Hematopoietic multipotent progenitor cell treated with erythropoietin and hydrocortisone succinate and interleukin-3 and kit ligand, for 8 days (in vitro differentiated cells): ENCODE measurements around the gene GADD45B.
"Not testable (repeated sequence)": the region's sequence is repeated elsewhere in the genome, so short reads cannot be mapped to it uniquely, and the experiment has no call there.

Experiments
- DNase-seq: peaks from one replicate; pipeline ENCODE4 v3.0.0-alpha.2; 2015

GADD45B gene

GRCh38 chr19:2490659-2491058, 14.7 kb downstream of the GADD45B start:
- DNase-seq, result no peak

- DNase-seq, result no peak
Observed at GRCh38 chr19:2491130-2491801, 15.3 kb downstream of the GADD45B start.

GRCh38 chr19:2492870-2493269, 16.9 kb downstream of the GADD45B start:
- no peak for DNase-seq

GRCh38 chr19:2493448-2493847, 17.5 kb downstream of the GADD45B start:
- DNase-seq, result not testable (repeated sequence)

- no peak for DNase-seq
Observed at GRCh38 chr19:2494084-2494446, 18.1 kb downstream of the GADD45B start.

GRCh38 chr19:2494447-2495129, 18.7 kb downstream of the GADD45B start:
- DNase-seq, result peak; percentile 29

- peak; percentile 20 for DNase-seq
Observed at GRCh38 chr19:2495130-2495641, 19.3 kb downstream of the GADD45B start.

- no peak for DNase-seq
Observed at GRCh38 chr19:2495651-2496316, 19.9 kb downstream of the GADD45B start.

GRCh38 chr19:2497186-2497585, 21.3 kb downstream of the GADD45B start:
- DNase-seq, result no peak

GRCh38 chr19:2500156-2500555, 24.2 kb downstream of the GADD45B start:
- no peak for DNase-seq

- DNase-seq, result no peak
Observed at GRCh38 chr19:2500841-2501261, 24.9 kb downstream of the GADD45B start.

- peak; percentile 19 for DNase-seq
Observed at GRCh38 chr19:2503521-2504109, 27.7 kb downstream of the GADD45B start.

- DNase-seq, result not testable (repeated sequence)
Observed at GRCh38 chr19:2506656-2507055, 30.7 kb downstream of the GADD45B start.

GRCh38 chr19:2507109-2507508, 31.2 kb downstream of the GADD45B start:
- no peak for DNase-seq

- no peak for DNase-seq
Observed at GRCh38 chr19:2509096-2509495, 33.2 kb downstream of the GADD45B start.

- DNase-seq, result no peak
Observed at GRCh38 chr19:2511570-2511969, 35.6 kb downstream of the GADD45B start.

GRCh38 chr19:2511991-2512390, 36.1 kb downstream of the GADD45B start:
- no peak for DNase-seq

GRCh38 chr19:2512523-2513431, 36.9 kb downstream of the GADD45B start:
- no peak for DNase-seq

- no peak for DNase-seq
Observed at GRCh38 chr19:2514981-2515518, 39.1 kb downstream of the GADD45B start.

- DNase-seq, result no peak
Observed at GRCh38 chr19:2516727-2517126, 40.8 kb downstream of the GADD45B start.

GRCh38 chr19:2517881-2518601, 42.1 kb downstream of the GADD45B start:
- DNase-seq, result no peak
